Measurements from ENCODE around the gene SLC39A7. TPM values are rescaled to one million over a fixed set of nuclear protein-coding genes. Genes with fewer than 3 reads are reported as not detected.

The SLC39A7 gene
- total and polyA plus RNA-seq, 2 of the 13 experiments (the other 11 are each of a cell fraction or from before 2014, with no cell fraction given): 142 to 229 TPM

DNA sequence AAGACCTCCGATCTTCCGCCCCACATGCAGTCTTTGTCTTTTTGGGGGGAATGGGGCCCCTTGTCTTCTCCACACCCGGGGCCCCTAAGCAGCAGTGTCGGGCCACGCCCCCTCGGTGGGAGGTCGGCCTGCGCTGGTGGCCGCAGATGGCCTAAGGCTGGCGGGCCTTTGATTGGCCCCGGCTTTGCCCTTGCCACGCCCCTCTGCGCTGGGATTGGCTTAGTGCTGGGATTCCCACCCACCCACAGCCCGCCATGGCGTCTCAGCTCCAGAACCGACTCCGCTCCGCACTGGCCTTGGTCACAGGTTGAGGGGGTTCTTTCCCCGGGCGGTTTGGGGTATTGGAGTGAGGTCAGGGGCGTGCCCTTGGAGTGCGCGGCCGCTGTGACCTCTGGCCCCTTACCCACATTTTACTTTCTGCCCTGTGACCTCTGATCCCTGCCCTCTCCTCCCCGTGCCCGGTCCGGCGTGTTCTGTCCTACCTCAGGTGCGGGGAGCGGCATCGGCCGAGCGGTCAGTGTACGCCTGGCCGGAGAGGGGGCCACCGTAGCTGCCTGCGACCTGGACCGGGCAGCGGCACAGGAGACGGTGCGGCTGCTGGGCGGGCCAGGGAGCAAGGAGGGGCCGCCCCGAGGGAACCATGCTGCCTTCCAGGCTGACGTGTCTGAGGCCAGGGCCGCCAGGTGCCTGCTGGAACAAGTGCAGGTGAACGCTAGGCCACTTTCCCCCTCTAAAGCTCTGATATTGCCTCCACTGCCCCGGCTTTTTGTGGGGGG lies 3.9 kb downstream of the SLC39A7 start, which contains the start of gene HSD17B8 (continued):
- TF ChIP-seq CBX2 (IDR thresholded peaks at IDR 0.05; ENCODE audit: low read depth, low read length) (no peak), CBX2 (CRISPR knock-in tag; IDR thresholded peaks at IDR 0.05; ENCODE audit: low read depth) (no peak), HNRNPUL1 (IDR thresholded peaks at IDR 0.05; ENCODE audit: low read depth, low read length) (no peak), ETS1 (CRISPR knock-in tag; IDR thresholded peaks at IDR 0.05) (0 out of 2 replicates have a peak, but pooled peaks have one; percentile 49), ZSCAN20 (CRISPR knock-in tag; IDR thresholded peaks at IDR 0.05; ENCODE audit: borderline replicate concordance) (no peak), PAX8 (CRISPR knock-in tag; IDR thresholded peaks at IDR 0.05; ENCODE audit: borderline replicate concordance) (peak; percentile 88; the same call in 1 of the 2 replicates), HMG20B (CRISPR knock-in tag; conservative IDR thresholded peaks at IDR 0.05) (peak; percentile 61; the same call in 1 of the 2 replicates), PCBP1 (IDR thresholded peaks at IDR 0.05; ENCODE audit: borderline replicate concordance, low read depth, low read length) (peak; percentile 84; the same call in 1 of the 2 replicates), KAT8 (CRISPR knock-in tag; IDR thresholded peaks at IDR 0.05) (peak; percentile 76), ZKSCAN5 (CRISPR knock-in tag; IDR thresholded peaks at IDR 0.05) (no peak), ZNF597 (CRISPR knock-in tag; IDR thresholded peaks at IDR 0.05) (no peak), NR3C1 (CRISPR knock-in tag; IDR thresholded peaks at IDR 0.05) (no peak), ADNP (CRISPR knock-in tag; IDR thresholded peaks at IDR 0.05) (no peak), ETV6 (CRISPR knock-in tag; conservative IDR thresholded peaks at IDR 0.05) (no peak), PRPF4 (IDR thresholded peaks at IDR 0.05; ENCODE audit: low read depth, low read length, poor library complexity, severe bottlenecking) (no peak), FIP1L1 (IDR thresholded peaks at IDR 0.05; ENCODE audit: borderline replicate concordance, insufficient read depth, low read depth, low read length) (peak; percentile 92; the same call in 1 of the 2 replicates), ZNF326 (CRISPR knock-in tag; IDR thresholded peaks at IDR 0.05; ENCODE audit: borderline replicate concordance) (peak; percentile 92), ZBTB21 (CRISPR knock-in tag; IDR thresholded peaks at IDR 0.05) (no peak), CAMTA2 (CRISPR knock-in tag; IDR thresholded peaks at IDR 0.05; ENCODE audit: borderline replicate concordance) (no peak), NFE2L1 (CRISPR knock-in tag; IDR thresholded peaks at IDR 0.05; ENCODE audit: borderline replicate concordance) (no peak), FOXO1 (CRISPR knock-in tag; IDR thresholded peaks at IDR 0.05) (peak; percentile 40; the same call in 1 of the 2 replicates), SMAD3 (CRISPR knock-in tag; IDR thresholded peaks at IDR 0.05) (no peak), ZNF713 (CRISPR knock-in tag; IDR thresholded peaks at IDR 0.05) (peak; percentile 84; the same call in 1 of the 2 replicates), ZFP41 (CRISPR knock-in tag; IDR thresholded peaks at IDR 0.05; ENCODE audit: borderline replicate concordance) (peak; percentile 73; the same call in 1 of the 2 replicates), KDM5B (CRISPR knock-in tag; IDR thresholded peaks at IDR 0.05; ENCODE audit: borderline replicate concordance) (no peak; the same call in 1 of the 2 replicates)
- TF ChIP-seq, protein P1, sequence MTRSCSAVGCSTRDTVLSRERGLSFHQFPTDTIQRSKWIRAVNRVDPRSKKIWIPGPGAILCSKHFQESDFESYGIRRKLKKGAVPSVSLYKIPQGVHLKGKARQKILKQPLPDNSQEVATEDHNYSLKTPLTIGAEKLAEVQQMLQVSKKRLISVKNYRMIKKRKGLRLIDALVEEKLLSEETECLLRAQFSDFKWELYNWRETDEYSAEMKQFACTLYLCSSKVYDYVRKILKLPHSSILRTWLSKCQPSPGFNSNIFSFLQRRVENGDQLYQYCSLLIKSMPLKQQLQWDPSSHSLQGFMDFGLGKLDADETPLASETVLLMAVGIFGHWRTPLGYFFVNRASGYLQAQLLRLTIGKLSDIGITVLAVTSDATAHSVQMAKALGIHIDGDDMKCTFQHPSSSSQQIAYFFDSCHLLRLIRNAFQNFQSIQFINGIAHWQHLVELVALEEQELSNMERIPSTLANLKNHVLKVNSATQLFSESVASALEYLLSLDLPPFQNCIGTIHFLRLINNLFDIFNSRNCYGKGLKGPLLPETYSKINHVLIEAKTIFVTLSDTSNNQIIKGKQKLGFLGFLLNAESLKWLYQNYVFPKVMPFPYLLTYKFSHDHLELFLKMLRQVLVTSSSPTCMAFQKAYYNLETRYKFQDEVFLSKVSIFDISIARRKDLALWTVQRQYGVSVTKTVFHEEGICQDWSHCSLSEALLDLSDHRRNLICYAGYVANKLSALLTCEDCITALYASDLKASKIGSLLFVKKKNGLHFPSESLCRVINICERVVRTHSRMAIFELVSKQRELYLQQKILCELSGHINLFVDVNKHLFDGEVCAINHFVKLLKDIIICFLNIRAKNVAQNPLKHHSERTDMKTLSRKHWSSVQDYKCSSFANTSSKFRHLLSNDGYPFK (CRISPR knock-in tag; IDR thresholded peaks at IDR 0.05; ENCODE audit: borderline replicate concordance): no peak
